Measurements from ENCODE around the gene MYRFL. TPM values are rescaled to one million over a fixed set of nuclear protein-coding genes. Genes with fewer than 3 reads are reported as not detected.

Gene MYRFL
- total RNA-seq, 1 donor from 2014 or later = 0.26 TPM

GRCh38 chr12:69880571-69880970, 55.5 kb downstream of the MYRFL start:
- no peak overlapping the region for H3K4me3 ChIP-seq (ENCODE audit: low read depth, low read length)
- DNase-seq (ENCODE audit: low read depth) (no peak), FAIRE-seq (no peak)
- H3K36me3 ChIP-seq (ENCODE audit: control insufficient read depth, insufficient read depth, low read length) = no peaks in the 10 kb centered on the region
- TF ChIP-seq, protein P1, sequence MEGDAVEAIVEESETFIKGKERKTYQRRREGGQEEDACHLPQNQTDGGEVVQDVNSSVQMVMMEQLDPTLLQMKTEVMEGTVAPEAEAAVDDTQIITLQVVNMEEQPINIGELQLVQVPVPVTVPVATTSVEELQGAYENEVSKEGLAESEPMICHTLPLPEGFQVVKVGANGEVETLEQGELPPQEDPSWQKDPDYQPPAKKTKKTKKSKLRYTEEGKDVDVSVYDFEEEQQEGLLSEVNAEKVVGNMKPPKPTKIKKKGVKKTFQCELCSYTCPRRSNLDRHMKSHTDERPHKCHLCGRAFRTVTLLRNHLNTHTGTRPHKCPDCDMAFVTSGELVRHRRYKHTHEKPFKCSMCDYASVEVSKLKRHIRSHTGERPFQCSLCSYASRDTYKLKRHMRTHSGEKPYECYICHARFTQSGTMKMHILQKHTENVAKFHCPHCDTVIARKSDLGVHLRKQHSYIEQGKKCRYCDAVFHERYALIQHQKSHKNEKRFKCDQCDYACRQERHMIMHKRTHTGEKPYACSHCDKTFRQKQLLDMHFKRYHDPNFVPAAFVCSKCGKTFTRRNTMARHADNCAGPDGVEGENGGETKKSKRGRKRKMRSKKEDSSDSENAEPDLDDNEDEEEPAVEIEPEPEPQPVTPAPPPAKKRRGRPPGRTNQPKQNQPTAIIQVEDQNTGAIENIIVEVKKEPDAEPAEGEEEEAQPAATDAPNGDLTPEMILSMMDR (IDR thresholded peaks at IDR 0.05; ENCODE audit: insufficient read depth, low read length, severe bottlenecking) = peak; percentile 14
- no peaks in the 10 kb centered on the region for H3K27me3 ChIP-seq (ENCODE audit: control insufficient read depth, insufficient read depth, low read length)

DNA sequence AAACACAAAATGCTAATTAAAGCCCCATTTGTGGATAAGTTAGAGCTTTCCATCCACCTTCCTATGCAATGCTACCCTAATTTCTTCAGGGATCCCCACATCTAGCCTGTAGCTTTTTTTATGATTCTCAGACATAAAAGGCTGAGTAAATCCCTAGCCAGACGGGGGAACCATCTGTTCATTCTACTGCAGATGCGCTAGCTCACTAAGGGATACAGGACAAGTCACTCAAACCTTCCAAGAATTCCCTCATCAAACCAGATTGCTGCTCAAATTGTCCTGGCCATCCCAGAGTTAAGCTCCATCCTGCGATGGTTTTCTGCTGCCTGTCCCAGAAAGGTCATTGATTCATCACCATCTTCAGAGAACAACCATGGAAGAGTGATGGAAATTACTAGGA, 56.7 kb downstream of the MYRFL start:
- TF ChIP-seq, protein P1 (IDR thresholded peaks at IDR 0.05; ENCODE audit: insufficient read depth, low read length, severe bottlenecking) = no peak
- no peaks in the 10 kb centered on the region for H3K27me3 ChIP-seq (ENCODE audit: control insufficient read depth, insufficient read depth, low read length)
- DNase-seq (ENCODE audit: low read depth) = no peak
- H3K4me3 ChIP-seq (ENCODE audit: low read depth, low read length) = no peak overlapping the region
- H3K36me3 ChIP-seq (ENCODE audit: control insufficient read depth, insufficient read depth, low read length) = no peaks in the 10 kb centered on the region
- no peak for FAIRE-seq

GRCh38 chr12:69884386-69884785, 59.4 kb downstream of the MYRFL start:
- FAIRE-seq (no peak), DNase-seq (ENCODE audit: low read depth) (no peak)
- TF ChIP-seq, protein P1 (IDR thresholded peaks at IDR 0.05; ENCODE audit: insufficient read depth, low read length, severe bottlenecking) = no peak

GRCh38 chr12:69885658-69886057, 60.6 kb downstream of the MYRFL start:
- DNase-seq (ENCODE audit: low read depth) = no peak
- H3K4me3 ChIP-seq (ENCODE audit: low read depth, low read length) = no peak overlapping the region
- H3K36me3 ChIP-seq (ENCODE audit: control insufficient read depth, insufficient read depth, low read length) = no peaks in the 10 kb centered on the region
- FAIRE-seq = no peak
- H3K27me3 ChIP-seq (ENCODE audit: control insufficient read depth, insufficient read depth, low read length) = no peaks in the 10 kb centered on the region
- TF ChIP-seq, protein P1 (IDR thresholded peaks at IDR 0.05; ENCODE audit: insufficient read depth, low read length, severe bottlenecking) = no peak

More at GRCh38 chr12:69884386-69884785, 59.4 kb downstream of the MYRFL start:
- Histone ChIP-seq H3K27me3 (ENCODE audit: control insufficient read depth, insufficient read depth, low read length) (no peaks in the 10 kb centered on the region), H3K4me3 (ENCODE audit: low read depth, low read length) (no peak overlapping the region), H3K36me3 (ENCODE audit: control insufficient read depth, insufficient read depth, low read length) (no peaks in the 10 kb centered on the region)

GRCh38 chr12:69886109-69886508, 61.1 kb downstream of the MYRFL start:
- peak; percentile 47 for FAIRE-seq
- no peaks in the 10 kb centered on the region for H3K36me3 ChIP-seq (ENCODE audit: control insufficient read depth, insufficient read depth, low read length)
- TF ChIP-seq, protein P1 (IDR thresholded peaks at IDR 0.05; ENCODE audit: insufficient read depth, low read length, severe bottlenecking) = no peak
- H3K27me3 ChIP-seq (ENCODE audit: control insufficient read depth, insufficient read depth, low read length) = no peaks in the 10 kb centered on the region
- no peak overlapping the region for H3K4me3 ChIP-seq (ENCODE audit: low read depth, low read length)
- DNase-seq (ENCODE audit: low read depth) = no peak

GRCh38 chr12:69886715-69887114, 61.7 kb downstream of the MYRFL start:
- H3K27me3 ChIP-seq (ENCODE audit: control insufficient read depth, insufficient read depth, low read length) = no peaks in the 10 kb centered on the region
- no peak for DNase-seq (ENCODE audit: low read depth)
- TF ChIP-seq, protein P1 (IDR thresholded peaks at IDR 0.05; ENCODE audit: insufficient read depth, low read length, severe bottlenecking) = no peak
- no peaks in the 10 kb centered on the region for H3K36me3 ChIP-seq (ENCODE audit: control insufficient read depth, insufficient read depth, low read length)
- FAIRE-seq = no peak
- H3K4me3 ChIP-seq (ENCODE audit: low read depth, low read length) = no peak overlapping the region
